Left kidney (tissue), 2 donors: ENCODE measurements around the gene NELFE. TPM values are rescaled to one million over a fixed set of nuclear protein-coding genes. Genes with fewer than 3 reads are reported as not detected.
"Not testable (repeated sequence)": the region's sequence is repeated elsewhere in the genome, so short reads cannot be mapped to it uniquely, and the experiment has no call there.

Experiments used
- DNase-seq: peaks from one replicate; pipeline ENCODE4 v3.0.0-alpha.2; 2013
- polyA plus RNA-seq: library from polyadenylated mRNA; unstranded; fragments of 120-200 nt; gene quantifications from one replicate; pipeline ENCODE4 v1.2.1, GENCODE V29; 2013; ENCODE audit not compliant: insufficient read length

NELFE gene
- polyA plus RNA-seq, 1 donor = 89.9 TPM

- peak; percentile 48 for DNase-seq
Measured at GRCh38 chr6:31952140-31952805, 6.5 kb downstream of the NELFE start.

- no peak for DNase-seq
Measured at GRCh38 chr6:31949926-31950548, 8.7 kb downstream of the NELFE start.

- no peak for DNase-seq
Measured at GRCh38 chr6:31948753-31949413, 9.9 kb downstream of the NELFE start.

GRCh38 chr6:31948306-31948705 lies 10.5 kb downstream of the NELFE start:
- DNase-seq = no peak

GRCh38 chr6:31947864-31948263 lies 10.9 kb downstream of the NELFE start:
- DNase-seq = no peak

DNA sequence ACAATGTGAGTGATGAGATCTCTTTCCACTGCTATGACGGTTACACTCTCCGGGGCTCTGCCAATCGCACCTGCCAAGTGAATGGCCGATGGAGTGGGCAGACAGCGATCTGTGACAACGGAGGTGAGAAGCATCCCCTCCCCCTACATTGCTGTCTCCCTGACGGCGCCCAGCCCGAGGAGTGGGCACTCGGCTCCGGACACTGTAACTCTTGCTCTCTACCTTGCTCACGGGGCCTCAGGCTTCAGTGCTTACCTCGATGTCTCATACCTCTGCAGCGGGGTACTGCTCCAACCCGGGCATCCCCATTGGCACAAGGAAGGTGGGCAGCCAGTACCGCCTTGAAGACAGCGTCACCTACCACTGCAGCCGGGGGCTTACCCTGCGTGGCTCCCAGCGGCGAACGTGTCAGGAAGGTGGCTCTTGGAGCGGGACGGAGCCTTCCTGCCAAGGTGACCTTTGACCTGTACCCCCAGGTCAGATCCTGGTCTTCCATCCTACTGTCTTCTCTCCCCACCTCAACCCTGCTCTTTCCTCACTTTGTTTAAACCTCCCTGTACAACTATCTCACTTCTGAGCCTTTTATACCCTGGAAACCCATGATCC lies 11.6 kb downstream of the NELFE start:
- DNase-seq = no peak

- no peak for DNase-seq
Measured at GRCh38 chr6:31946370-31946885, 12.3 kb downstream of the NELFE start.

DNA sequence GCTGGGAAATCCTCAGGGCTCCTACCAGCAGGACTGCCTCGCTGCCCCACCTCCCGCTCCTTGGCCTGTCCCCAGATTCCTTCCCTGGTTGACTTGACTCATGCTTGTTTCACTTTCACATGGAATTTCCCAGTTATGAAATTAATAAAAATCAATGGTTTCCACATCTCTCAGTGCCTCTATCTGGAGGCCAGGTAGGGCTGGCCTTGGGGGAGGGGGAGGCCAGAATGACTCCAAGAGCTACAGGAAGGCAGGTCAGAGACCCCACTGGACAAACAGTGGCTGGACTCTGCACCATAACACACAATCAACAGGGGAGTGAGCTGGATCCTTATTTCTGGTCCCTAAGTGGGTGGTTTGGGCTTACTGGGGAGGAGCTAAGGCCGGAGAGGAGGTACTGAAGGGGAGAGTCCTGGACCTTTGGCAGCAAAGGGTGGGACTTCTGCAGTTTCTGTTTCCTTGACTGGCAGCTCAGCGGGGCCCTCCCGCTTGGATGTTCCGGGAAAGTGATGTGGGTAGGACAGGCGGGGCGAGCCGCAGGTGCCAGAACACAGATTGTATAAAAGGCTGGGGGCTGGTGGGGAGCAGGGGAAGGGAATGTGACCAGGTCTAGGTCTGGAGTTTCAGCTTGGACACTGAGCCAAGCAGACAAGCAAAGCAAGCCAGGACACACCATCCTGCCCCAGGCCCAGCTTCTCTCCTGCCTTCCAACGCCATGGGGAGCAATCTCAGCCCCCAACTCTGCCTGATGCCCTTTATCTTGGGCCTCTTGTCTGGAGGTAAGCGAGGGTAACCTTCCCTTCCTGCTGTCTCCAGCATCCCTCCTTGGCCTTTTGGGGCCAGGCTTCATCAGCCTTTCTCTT lies 13.0 kb downstream of the NELFE start, which contains the start of gene CFB:
Gene CFB (plus strand): TSS at position 589 of the 863 bp plus-strand sequence. CDS start 127 bp downstream, at position 716.
- peak; percentile 29 for DNase-seq

GRCh38 chr6:31945154-31945506 lies 13.6 kb downstream of the NELFE start:
- DNase-seq = no peak

GRCh38 chr6:31943742-31944141 lies 15.0 kb downstream of the NELFE start:
- no peak for DNase-seq

DNA sequence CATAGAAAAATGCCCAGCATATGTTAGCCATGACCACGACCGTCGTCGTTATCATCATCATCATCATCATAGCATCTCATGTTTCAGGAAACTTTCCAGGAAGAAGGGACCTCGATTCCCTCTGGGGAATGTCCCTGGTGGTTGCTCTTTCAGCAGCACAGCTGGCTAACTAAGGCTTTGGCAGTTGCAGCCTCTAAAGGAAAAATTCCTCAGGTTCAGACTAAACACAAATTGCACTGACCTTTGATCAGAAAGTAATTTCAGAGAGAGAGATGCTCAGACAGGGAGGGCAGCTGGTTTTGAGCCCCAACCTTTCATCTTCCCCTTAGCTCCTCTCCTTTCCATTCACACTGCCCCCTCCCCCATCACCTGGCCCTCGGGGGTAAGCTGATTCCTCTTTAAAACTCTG lies 18.5 kb downstream of the NELFE start:
- DNase-seq = no peak

GRCh38 chr6:31935823-31936222 lies 22.9 kb downstream of the NELFE start:
- no peak for DNase-seq

DNA sequence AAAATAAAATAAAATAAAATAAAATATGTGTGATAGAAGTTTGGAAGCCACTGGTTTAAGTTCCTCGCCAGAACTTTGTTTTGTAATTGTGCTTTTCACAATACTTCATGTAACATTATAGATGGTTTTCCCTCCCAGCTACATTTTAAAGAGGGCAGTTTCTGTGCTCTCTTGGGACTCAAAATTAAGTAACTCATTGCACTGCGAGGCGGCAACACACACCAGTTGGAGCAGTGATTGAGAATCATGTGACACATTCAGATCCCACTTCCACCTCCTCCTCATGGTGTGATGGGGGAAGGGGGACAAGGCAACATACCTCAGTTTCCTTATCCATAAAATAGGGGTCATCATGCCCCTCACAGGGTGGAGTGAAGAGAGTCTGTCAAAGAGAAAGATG lies 23.8 kb downstream of the NELFE start:
- no peak for DNase-seq

DNA sequence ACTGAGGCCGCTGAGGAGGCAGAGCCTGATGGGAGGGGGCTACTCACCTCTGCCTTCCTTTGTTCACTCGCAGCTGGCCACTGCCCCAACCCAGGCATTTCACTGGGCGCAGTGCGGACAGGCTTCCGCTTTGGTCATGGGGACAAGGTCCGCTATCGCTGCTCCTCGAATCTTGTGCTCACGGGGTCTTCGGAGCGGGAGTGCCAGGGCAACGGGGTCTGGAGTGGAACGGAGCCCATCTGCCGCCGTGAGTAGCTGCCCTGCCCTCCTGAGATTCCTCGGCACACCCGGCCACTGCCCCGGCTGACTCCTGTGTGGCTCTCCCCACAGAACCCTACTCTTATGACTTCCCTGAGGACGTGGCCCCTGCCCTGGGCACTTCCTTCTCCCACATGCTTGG lies 25.2 kb downstream of the NELFE start:
- DNase-seq = no peak

DNA sequence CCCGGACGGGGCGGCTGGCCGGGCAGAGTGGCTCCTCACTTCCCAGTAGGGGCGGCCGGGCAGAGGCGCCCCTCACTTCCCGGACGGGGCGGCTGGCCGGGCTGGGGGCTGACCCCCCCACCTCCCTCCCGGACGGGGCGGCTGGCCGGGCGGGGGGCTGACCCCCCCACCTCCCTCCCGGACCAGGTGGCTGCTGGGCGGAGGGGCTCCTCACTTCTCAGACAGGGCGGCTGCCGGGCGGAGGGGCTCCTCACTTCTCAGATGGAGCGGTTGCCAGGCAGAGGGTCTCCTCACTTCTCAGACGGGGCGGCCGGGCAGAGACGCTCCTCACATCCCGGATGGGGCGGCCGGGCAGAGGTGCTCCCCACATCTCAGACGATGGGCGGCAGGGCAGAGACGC lies 26.6 kb downstream of the NELFE start:
- DNase-seq = not testable (repeated sequence)

DNA sequence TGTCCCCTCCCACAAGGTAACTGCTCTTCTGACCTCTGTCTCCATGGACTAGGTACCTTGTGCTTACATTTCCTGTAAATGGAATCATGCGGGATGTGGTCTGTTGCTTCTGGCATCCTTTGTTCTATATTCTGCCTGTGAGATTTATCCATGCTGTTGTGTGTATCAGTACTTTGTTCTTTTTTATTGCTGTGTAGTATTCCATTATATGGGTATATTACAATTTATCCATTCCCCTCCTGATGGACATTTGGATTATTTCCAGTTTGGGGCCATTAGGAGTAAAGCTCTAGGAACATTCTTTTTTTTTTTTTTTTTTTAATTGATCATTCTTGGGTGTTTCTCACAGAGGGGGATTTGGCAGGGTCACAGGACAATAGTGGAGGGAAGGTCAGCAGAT lies 27.8 kb downstream of the NELFE start:
- no peak for DNase-seq

DNA sequence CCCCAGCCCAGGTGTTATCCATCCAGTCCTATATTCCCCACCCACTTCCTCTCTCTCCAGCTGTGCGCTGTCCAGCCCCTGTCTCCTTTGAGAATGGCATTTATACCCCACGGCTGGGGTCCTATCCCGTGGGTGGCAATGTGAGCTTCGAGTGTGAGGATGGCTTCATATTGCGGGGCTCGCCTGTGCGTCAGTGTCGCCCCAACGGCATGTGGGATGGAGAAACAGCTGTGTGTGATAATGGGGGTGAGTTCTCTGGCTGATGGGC lies 30.2 kb downstream of the NELFE start:
- no peak for DNase-seq

GRCh38 chr6:31927863-31928671 lies 30.7 kb downstream of the NELFE start:
- DNase-seq = no peak

DNA sequence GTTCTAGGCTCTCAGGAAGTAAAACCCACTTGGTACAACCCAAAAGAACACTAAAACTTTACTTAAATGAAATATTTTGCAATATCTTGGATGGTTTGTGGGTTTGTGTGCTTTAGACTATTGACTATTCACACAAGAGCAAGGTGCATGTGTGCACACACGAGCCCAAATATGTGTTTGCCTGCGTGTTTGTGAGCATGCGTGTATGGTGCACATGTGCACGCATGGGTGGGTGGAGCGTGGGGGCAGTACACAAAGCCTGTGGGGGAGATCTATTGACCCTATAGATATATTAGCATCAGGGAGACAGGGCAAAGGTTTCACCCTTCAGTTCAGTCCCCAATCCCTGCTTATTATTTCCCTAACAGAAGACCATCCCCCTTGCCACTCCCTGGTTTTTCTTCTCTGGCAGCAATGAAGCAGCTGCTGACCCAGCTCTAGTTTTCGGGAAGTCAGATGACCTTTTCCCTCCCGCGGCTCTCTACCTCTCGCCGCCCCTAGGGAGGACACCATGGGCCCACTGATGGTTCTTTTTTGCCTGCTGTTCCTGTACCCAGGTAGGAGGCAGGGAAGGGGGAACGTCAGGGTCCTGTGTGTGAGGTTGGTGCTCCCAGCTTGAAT lies 31.4 kb downstream of the NELFE start, which contains the start of gene C2:
Gene C2 (plus strand): TSS at position 476 of the 621 bp plus-strand sequence. CDS start 36 bp downstream, at position 512.
- no peak for DNase-seq

- DNase-seq = no peak
Measured at GRCh38 chr6:31922942-31923341, 35.8 kb downstream of the NELFE start.

- DNase-seq = no peak
Measured at GRCh38 chr6:31920811-31921210, 38.0 kb downstream of the NELFE start.
